ENCODE measurements around the gene PPP4R3A.

DNA sequence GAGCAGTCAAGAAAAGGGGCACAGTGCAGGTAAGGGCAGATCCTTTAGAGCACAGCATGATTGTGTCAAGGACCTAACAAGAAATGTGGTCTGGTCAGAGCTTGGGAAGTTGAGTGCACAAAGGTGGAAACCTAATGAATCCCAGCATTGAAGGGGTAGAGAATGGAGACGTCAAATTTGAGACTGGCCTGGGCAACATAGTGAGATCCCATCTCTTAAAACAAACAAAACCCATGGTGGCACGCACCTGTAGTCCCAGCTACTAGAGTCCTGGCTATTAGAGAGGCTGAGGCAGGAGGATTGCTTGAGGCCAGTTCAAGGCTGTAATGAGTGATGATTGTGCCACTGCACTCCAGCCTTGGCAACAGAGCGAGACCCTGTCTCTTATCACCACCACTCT lies 55.5 kb downstream of the PPP4R3A start:
- TF ChIP-seq TCF7 (CRISPR knock-in tag; IDR thresholded peaks at IDR 0.05; ENCODE audit: low read depth), result no peak
- TF ChIP-seq, protein P1, sequence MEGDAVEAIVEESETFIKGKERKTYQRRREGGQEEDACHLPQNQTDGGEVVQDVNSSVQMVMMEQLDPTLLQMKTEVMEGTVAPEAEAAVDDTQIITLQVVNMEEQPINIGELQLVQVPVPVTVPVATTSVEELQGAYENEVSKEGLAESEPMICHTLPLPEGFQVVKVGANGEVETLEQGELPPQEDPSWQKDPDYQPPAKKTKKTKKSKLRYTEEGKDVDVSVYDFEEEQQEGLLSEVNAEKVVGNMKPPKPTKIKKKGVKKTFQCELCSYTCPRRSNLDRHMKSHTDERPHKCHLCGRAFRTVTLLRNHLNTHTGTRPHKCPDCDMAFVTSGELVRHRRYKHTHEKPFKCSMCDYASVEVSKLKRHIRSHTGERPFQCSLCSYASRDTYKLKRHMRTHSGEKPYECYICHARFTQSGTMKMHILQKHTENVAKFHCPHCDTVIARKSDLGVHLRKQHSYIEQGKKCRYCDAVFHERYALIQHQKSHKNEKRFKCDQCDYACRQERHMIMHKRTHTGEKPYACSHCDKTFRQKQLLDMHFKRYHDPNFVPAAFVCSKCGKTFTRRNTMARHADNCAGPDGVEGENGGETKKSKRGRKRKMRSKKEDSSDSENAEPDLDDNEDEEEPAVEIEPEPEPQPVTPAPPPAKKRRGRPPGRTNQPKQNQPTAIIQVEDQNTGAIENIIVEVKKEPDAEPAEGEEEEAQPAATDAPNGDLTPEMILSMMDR (IDR thresholded peaks at IDR 0.05), result no peak
